ENCODE results near the gene PRORP. TPM values are rescaled to one million over a fixed set of nuclear protein-coding genes. Genes with fewer than 3 reads are reported as not detected.

PRORP gene
- total and polyA plus RNA-seq, 2 donors (not counting 3 experiments of a cell fraction or from before 2014, with no cell fraction given): 28.8 to 36.9 TPM

GRCh38 chr14:35124127-35124526 is 1.8 kb downstream of the PRORP start:
- Histone ChIP-seq H3K27me3 (ENCODE audit: control insufficient read depth in 2 of 2, insufficient read depth in 2 of 2, low read length in 2 of 2) (no peaks in the 10 kb centered on the region), H3K4me1 (ENCODE audit: control insufficient read depth, extremely low read depth, insufficient read depth, low read length) (peaks cover 15% of the 10 kb centered on the region), H2AFZ (ENCODE audit: low read depth, low read length) (no peak overlapping the region), H3K4me2 (ENCODE audit: insufficient read depth, low read length) (peak overlapping the region; percentile 84), H4K20me1 (replicated peaks; ENCODE audit: control insufficient read depth, extremely low read depth, insufficient read depth, low read length) (no peaks in the 10 kb centered on the region), H3K9ac (replicated peaks; ENCODE audit: extremely low read depth, insufficient read depth, low read length) (no peak overlapping the region), H3K9me3 (replicated peaks; ENCODE audit: control insufficient read depth, insufficient read depth, low read length) (no peaks in the 10 kb centered on the region), H3K79me2 (ENCODE audit: control insufficient read depth, insufficient read depth, low read length) (peaks cover 19% of the 10 kb centered on the region), H3K9me1 (replicated peaks; ENCODE audit: control insufficient read depth, extremely low read depth, insufficient read depth, low read length) (no peaks in the 10 kb centered on the region), H3K27ac (ENCODE audit: insufficient read depth, low read depth, low read length) (no peak overlapping the region), H3K4me3 (replicated peaks in 1 of 3; ENCODE audit: insufficient read depth in 1 of 3, low read depth in 1 of 3, low read length in 3 of 3) (no peak overlapping the region), H3K36me3 (ENCODE audit: control insufficient read depth in 2 of 2, extremely low read depth in 1 of 2, insufficient read depth in 2 of 2, low read length in 2 of 2) (no peaks in the 10 kb centered on the region)
- FAIRE-seq: no peak
- ChIA-PET POLR2A (no interaction called here), CTCF (interaction anchor here (0.9 to 1.5 kb wide), 3 partner anchors 22 to 281 kb away, joined by 3 to 4 read pairs (median 3); no protein-coding TSS in a partner anchor)
- dilution Hi-C loops (cut with MboI; ENCODE audit: extremely low pct_ligation_motif_present, low sequenced_read_pairs) (no loop called here), intact Hi-C loops (cut with micrococcal nuclease) (loop anchor here (5.0 kb wide), 2 partner anchors 168 to 497 kb away; partner anchors contain the start of gene PSMA6)
- no peak for DNase-seq (ENCODE audit: low read depth, low spot score)
- no peak for TF ChIP-seq FOS (IDR thresholded peaks at IDR 0.05; ENCODE audit: borderline replicate concordance, insufficient read depth, low read length)
- TF ChIP-seq POLR2AphosphoS5 (IDR thresholded peaks at IDR 0.05; ENCODE audit: insufficient read depth, low read depth, low read length): no peak
- TF ChIP-seq POLR2A (IDR thresholded peaks at IDR 0.05; ENCODE audit: low read depth, low read length): no peak
- no peak for TF ChIP-seq MAX (IDR thresholded peaks at IDR 0.05; ENCODE audit: insufficient read depth, insufficient read length)
- TF ChIP-seq MYC (IDR thresholded peaks at IDR 0.05; ENCODE audit: low read depth, low read length): no peak
- TF ChIP-seq CTCF (IDR thresholded peaks at IDR 0.05; ENCODE audit: extremely low read depth in 1 of 2, insufficient read depth in 1 of 2, low read depth in 1 of 2, low read length in 2 of 2): no peak
- no peak for TF ChIP-seq GATA2 (IDR thresholded peaks at IDR 0.05; ENCODE audit: insufficient read depth, insufficient read length, low read depth, low read length)
- TF ChIP-seq JUN (IDR thresholded peaks at IDR 0.05; ENCODE audit: borderline replicate concordance, insufficient read depth, insufficient read length, low read depth): no peak
- no peak for TF ChIP-seq EZH2 (IDR thresholded peaks at IDR 0.05; ENCODE audit: borderline replicate concordance, low read depth, low read length, severe bottlenecking)
- no TSS peak for BruUV-seq (replicated peaks)
